ENCODE measurements around the gene VWF.
"Not testable (repeated sequence)": the region's sequence is repeated elsewhere in the genome, so short reads cannot be mapped to it uniquely, and the experiment has no call there.

VWF gene

GRCh38 chr12:6029401-6029800, 95.1 kb downstream of the VWF start:
- intact Hi-C loops (cut with DNase I) = no loop called here
- no peak for DNase-seq

DNA sequence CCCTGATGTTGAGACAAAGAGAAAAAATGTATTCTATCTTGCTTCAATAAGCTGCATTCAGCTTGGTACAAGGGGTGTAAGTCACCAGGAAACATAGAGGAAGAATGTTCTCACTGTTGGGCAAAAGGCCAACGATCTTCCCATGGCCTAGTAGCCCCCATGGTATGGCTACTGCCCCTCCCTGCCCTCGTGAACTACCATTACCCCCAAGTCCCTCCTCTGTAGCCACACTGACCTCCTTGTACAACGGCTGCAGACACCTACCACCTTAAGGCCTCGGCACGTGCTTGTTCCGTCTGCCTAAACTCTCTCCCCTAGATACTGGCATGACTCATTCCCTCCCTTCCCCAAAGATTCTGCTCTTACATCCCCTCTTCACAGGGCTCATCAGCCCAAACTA, 97.5 kb downstream of the VWF start:
- intact Hi-C loops (cut with DNase I) = no loop called here
- DNase-seq = peak in 1 of 42 donors; percentile 30

DNA sequence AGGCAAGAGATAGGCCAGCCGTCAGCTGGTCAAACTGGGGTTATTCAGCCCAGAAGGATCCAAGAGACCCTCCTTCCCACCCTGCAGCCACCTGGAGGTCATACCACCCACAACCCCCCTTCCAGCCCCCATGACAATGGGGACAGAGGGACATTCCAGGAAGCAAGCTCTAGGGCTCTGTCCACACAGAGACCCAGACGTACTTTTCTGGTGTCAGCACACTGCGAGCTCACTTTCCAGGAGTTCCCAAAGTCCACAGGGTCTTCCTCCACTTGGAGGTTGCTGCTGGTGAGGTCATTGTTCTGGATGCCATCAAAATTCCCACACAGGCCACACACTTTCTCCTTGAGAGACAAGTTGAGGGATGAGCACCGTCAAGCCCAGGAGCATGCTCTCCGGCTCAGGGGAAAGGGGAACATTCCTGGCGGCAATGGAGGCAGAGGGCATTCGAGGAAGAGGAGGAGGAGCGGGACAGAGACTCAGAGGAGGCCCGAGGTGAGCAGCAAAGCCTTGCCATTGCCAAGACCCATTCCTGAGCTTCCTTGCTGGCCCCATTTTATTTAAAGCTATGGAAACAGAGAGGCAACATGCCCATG, 98.7 kb downstream of the VWF start:
- peak in 1 of 42 donors; percentile 16 for DNase-seq
- intact Hi-C loops (cut with DNase I) = not testable (repeated sequence)

DNA sequence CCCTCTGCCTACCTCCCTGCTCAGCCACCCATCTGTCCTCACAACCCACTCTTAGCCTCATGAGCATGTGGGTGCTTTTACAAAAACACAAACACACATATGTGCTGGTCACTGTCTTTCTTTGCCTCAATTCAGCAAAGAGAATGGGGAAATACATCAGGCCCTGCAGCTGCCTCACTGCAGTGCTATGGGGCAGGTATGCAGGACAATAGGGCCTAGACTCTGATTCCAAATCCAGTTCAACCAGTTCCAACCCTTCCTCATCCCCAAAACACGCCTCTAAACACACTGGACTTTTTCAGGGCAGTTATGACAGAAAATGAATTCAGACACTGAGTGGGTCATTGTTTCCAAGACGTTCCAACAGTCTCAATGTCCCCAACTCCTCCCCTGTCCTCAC, 100.4 kb downstream of the VWF start:
- DNase-seq; intact Hi-C loops (cut with DNase I): not testable (repeated sequence)

- no peak for DNase-seq
- intact Hi-C loops (cut with DNase I) = no loop called here
Observed at GRCh38 chr12:6020930-6021329, 103.5 kb downstream of the VWF start.

- DNase-seq; intact Hi-C loops (cut with DNase I): not testable (repeated sequence)
Observed at GRCh38 chr12:6020511-6020910, 104.0 kb downstream of the VWF start.

GRCh38 chr12:6019256-6019655, 105.2 kb downstream of the VWF start:
- intact Hi-C loops (cut with DNase I); DNase-seq: not testable (repeated sequence)

DNA sequence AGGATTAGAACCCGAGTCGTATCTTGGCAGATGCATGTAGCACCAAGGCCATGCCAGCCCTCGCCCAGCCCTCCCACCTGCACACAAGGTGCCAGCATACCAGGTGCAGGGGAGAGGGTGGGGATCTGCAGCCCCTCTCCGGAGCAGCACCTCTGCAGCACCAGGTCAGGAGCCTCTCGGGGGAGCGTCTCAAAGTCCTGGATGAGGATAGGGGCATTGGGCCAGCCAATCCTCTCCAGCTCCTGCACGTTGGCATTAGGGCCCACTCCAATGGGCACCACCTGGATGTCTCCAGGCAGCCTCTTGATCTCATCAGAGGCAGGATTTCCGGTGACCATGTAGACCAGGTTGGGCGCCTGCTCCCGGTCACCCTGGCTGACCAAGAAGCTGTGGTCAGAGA, 106.2 kb downstream of the VWF start:
- intact Hi-C loops (cut with DNase I) = no loop called here
- DNase-seq = no peak

GRCh38 chr12:6016756-6017155, 107.7 kb downstream of the VWF start:
- intact Hi-C loops (cut with DNase I) = no loop called here
- DNase-seq = no peak

GRCh38 chr12:6016004-6016403, 108.5 kb downstream of the VWF start:
- intact Hi-C loops (cut with DNase I); DNase-seq: not testable (repeated sequence)

GRCh38 chr12:6015271-6015670, 109.2 kb downstream of the VWF start:
- intact Hi-C loops (cut with DNase I) = not testable (repeated sequence)

DNA sequence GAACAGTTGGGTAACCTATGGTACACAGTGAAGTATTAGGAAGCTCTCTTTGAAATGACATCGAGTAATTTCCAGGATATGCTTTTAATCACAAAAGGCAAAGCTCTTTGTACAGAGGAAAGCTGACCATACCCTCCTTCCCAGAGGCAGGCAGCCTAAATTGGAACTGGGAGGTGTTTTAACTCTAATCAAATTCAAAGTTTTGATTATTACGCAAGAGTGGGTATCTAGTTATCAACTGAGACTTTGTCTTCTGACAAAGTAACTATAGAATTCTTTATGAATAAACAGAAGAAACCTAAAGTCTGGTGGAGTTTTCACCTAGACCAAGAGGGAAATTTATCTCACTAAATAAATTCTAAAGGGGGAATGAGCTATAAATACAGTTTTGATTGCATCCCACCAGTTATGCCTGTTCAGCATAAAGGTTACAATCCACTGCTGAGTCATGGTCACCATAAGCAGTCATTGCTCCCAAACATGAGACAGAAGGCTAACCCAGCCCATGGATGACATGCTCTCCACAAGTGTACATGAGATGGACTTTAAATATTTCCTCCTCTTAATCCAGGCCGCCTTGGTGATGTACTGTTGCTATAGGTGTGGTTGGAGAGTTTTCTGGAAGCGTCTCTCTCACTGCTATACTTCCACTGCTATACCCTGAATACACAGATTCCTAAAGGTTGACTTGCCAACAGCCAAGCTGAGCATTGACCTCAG, 113.7 kb downstream of the VWF start:
- intact Hi-C loops (cut with DNase I); DNase-seq: not testable (repeated sequence)

More at GRCh38 chr12:6015271-6015670, 109.2 kb downstream of the VWF start:
- not testable (repeated sequence) for DNase-seq

GRCh38 chr12:5997260-5997659, 127.2 kb downstream of the VWF start:
- no peak for DNase-seq
- intact Hi-C loops (cut with DNase I) = loop anchor here (10.0 kb wide), 1 partner anchor 288 kb away; no protein-coding TSS in a partner anchor

- no peak for DNase-seq
- intact Hi-C loops (cut with DNase I) = loop anchor here (10.0 kb wide), 1 partner anchor 288 kb away; no protein-coding TSS in a partner anchor
Observed at GRCh38 chr12:5996459-5996858, 128.0 kb downstream of the VWF start.

DNA sequence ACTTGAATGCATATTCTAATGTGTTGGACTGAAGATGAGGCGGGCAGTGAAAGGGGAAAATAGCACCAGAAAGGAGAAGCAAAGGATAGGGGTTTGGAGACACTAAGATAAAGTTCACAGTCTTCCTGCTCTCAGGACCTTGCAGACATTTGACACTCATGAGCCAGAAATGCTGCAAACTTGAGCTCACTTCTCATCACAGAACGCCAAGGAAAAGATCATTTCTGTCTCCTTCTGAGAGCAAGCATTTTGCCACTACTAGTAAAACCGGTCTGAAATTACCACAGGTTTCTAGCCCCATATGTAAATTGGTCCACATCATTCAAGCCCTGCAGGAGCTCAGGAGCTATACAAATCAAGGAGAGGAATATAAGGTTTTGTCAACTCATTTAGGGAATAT, 134.8 kb downstream of the VWF start:
- DNase-seq = no peak
- intact Hi-C loops (cut with DNase I) = loop anchor here (2.0 to 10.0 kb wide), 2 partner anchors 47 to 295 kb away; no protein-coding TSS in a partner anchor

- intact Hi-C loops (cut with DNase I) = loop anchor here (2.0 kb wide), 1 partner anchor 48 kb away; no protein-coding TSS in a partner anchor
- DNase-seq = peak; percentile 63 to 92 (median 81)
Observed at GRCh38 chr12:5988659-5989116, 135.8 kb downstream of the VWF start.

- DNase-seq = no peak
- intact Hi-C loops (cut with DNase I) = loop anchor here (2.0 kb wide), 1 partner anchor 49 kb away; no protein-coding TSS in a partner anchor
Observed at GRCh38 chr12:5988088-5988487, 136.4 kb downstream of the VWF start.

- intact Hi-C loops (cut with DNase I) = no loop called here
Observed at GRCh38 chr12:5987573-5987972, 136.9 kb downstream of the VWF start.

DNA sequence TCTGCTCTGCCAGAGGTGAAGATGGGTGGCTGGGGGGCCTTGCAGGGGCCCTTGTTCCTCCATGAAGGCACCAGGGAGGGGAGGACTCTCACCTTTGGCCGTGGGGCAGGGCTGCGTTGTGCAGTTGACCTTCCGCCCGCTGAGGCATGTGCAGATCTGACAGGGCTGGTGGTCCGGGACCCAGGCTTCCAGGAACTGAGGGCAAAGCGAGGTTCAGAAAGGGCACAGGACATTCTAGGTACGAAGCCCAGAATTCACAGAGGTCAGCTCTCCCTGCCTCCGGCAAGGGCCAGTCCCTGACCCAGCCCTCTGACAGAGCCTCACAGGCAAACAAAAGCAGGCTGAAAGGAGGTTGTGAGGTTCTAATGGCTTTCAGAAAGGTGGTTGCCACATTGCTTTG, 139.0 kb downstream of the VWF start:
- peak in 1 of 42 donors; percentile 36 for DNase-seq
- intact Hi-C loops (cut with DNase I) = no loop called here

More at GRCh38 chr12:5987573-5987972, 136.9 kb downstream of the VWF start:
- no peak for DNase-seq

GRCh38 chr12:5984873-5985272, 139.6 kb downstream of the VWF start:
- intact Hi-C loops (cut with DNase I) = no loop called here
- DNase-seq = peak in 1 of 42 donors; percentile 17
